Neural cell (in vitro differentiated cells): Measurements from ENCODE around the gene MKNK1. TPM values are rescaled to one million over a fixed set of nuclear protein-coding genes. Genes with fewer than 3 reads are reported as not detected.

ENCODE experiments used
- H2AFZ ChIP-seq: fragments of 200-600, 300-800 bp; sonication (generic), shearing (Covaris generic); 2 replicates; pipeline ENCODE4 v1.6.0; 2014; ENCODE audit warnings: low read depth, mild to moderate bottlenecking, antibody characterized with exemption, low read length, moderate library complexity
- H3F3A ChIP-seq: fragments of 200-600 bp; shearing (Covaris generic); 2 replicates; pipeline ENCODE4 v1.6.1; 2016; ENCODE audit warnings: mild to moderate bottlenecking, moderate library complexity, mixed read lengths, antibody characterized with exemption, low read length; ENCODE audit not compliant: insufficient read depth, poor library complexity, severe bottlenecking
- H3K27ac ChIP-seq: fragments of 200-600, 300-800 bp; sonication (generic), shearing (Covaris generic); 2 replicates; pipeline ENCODE4 v1.5.1; 2014; ENCODE audit warnings: mild to moderate bottlenecking, low read length, moderate library complexity
- H3K27me3 ChIP-seq: fragments of 300-800, 200-600 bp; sonication (generic), shearing (Covaris generic); 2 replicates; pipeline ENCODE4 v1.6.0; 2014; ENCODE audit warnings: mild to moderate bottlenecking, low read depth, low read length, moderate library complexity; ENCODE audit not compliant: insufficient read depth
- H3K36me3 ChIP-seq: fragments of 300-800, 200-600 bp; sonication (generic), shearing (Covaris generic); 2 replicates; pipeline ENCODE4 v1.5.1; 2014; ENCODE audit warnings: mild to moderate bottlenecking, antibody characterized with exemption, low read length, moderate library complexity; ENCODE audit not compliant: insufficient read depth
- H3K4me2 ChIP-seq: fragments of 300-800, 200-600 bp; sonication (generic), shearing (Covaris generic); 2 replicates; pipeline ENCODE4 v1.6.0; 2014; ENCODE audit warnings: mild to moderate bottlenecking, low read length
- H3K4me3 ChIP-seq: fragments of 300-800, 200-600 bp; sonication (generic), shearing (Covaris generic); 2 replicates; pipeline ENCODE4 v1.5.1; 2014; ENCODE audit warnings: mild to moderate bottlenecking, low read length, moderate library complexity
- H3K79me2 ChIP-seq: fragments of 200-600 bp; shearing (Covaris generic); replicated peaks from 2 replicates; pipeline ENCODE4 v1.6.0; 2014; ENCODE audit warnings: mild to moderate bottlenecking, low read length, moderate library complexity; ENCODE audit not compliant: insufficient read depth
- H3K9ac ChIP-seq: fragments of 300-800, 200-600 bp; sonication (generic), shearing (Covaris generic); 2 replicates; pipeline ENCODE4 v1.6.1; 2016; ENCODE audit warnings: mild to moderate bottlenecking, low read length, mixed read lengths
- H3K9me2 ChIP-seq: fragments of 200-600 bp; shearing (Covaris generic); 2 replicates; pipeline ENCODE4 v1.6.1; 2016; ENCODE audit warnings: mild to moderate bottlenecking, low read length, mixed read lengths; ENCODE audit not compliant: insufficient read depth
- H3K9me3 ChIP-seq: fragments of 200-600, 300-800 bp; sonication (generic), shearing (Covaris generic); 2 replicates; pipeline ENCODE4 v1.6.1; 2016; ENCODE audit warnings: mild to moderate bottlenecking, mixed run types, low read length, moderate library complexity, mixed read lengths
- H4K20me1 ChIP-seq: fragments of 200-600 bp; shearing (Covaris generic); 2 replicates; pipeline ENCODE4 v1.6.1; 2016; ENCODE audit warnings: mild to moderate bottlenecking, mixed run types; ENCODE audit not compliant: insufficient read depth
- EZH2 ChIP-seq: fragments of 200-600, 300-800 bp; shearing (Covaris generic), sonication (generic); IDR thresholded peaks from 2 replicates; pipeline ENCODE4 v1.6.1; 2014; ENCODE audit warnings: antibody characterized with exemption, low read length, borderline replicate concordance, mild to moderate bottlenecking; ENCODE audit not compliant: insufficient read depth, poor library complexity, severe bottlenecking
- MXI1 ChIP-seq: fragments of 450-650 bp; conservative IDR thresholded peaks from 2 replicates; pipeline ENCODE4 v1.6.1; 2014; ENCODE audit warnings: antibody characterized with exemption, mild to moderate bottlenecking; ENCODE audit not compliant: poor library complexity, severe bottlenecking
- POLR2AphosphoS5 ChIP-seq: IDR thresholded peaks from 2 replicates; pipeline ENCODE4 v1.6.1; 2012
- RAD21 ChIP-seq: fragments of 450-650 bp; conservative IDR thresholded peaks from 2 replicates; pipeline ENCODE4 v1.6.1; 2014; ENCODE audit warnings: antibody characterized with exemption, mild to moderate bottlenecking, moderate library complexity
- REST ChIP-seq: IDR thresholded peaks from 2 replicates; pipeline ENCODE4 v1.6.1; 2012; ENCODE audit warnings: borderline replicate concordance
- SMC3 ChIP-seq: fragments of 450-650 bp; conservative IDR thresholded peaks from 2 replicates; pipeline ENCODE4 v1.6.1; 2014; ENCODE audit warnings: antibody characterized with exemption, mild to moderate bottlenecking, moderate library complexity; ENCODE audit not compliant: poor library complexity
- TAF1 ChIP-seq: IDR thresholded peaks from 2 replicates; pipeline ENCODE4 v1.6.1; 2012; ENCODE audit warnings: low read depth
- polyA plus RNA-seq: library from polyadenylated mRNA; depleted of rRNA; stranded (reverse); fragments of >200 nt; gene quantifications from 2 replicates; pipeline ENCODE4 v1.2.3, GENCODE V29; 2014
- TF ChIP-seq, protein P1 (sequence below): fragments of 450-650 bp; IDR thresholded peaks from 2 replicates; pipeline ENCODE4 v1.5.1; 2014; ENCODE audit warnings: antibody characterized with exemption, mild to moderate bottlenecking, moderate library complexity; ENCODE audit not compliant: poor library complexity, severe bottlenecking

MKNK1 gene
- polyA plus RNA-seq, 1 donor from 2014 or later = 9.6 TPM

DNA sequence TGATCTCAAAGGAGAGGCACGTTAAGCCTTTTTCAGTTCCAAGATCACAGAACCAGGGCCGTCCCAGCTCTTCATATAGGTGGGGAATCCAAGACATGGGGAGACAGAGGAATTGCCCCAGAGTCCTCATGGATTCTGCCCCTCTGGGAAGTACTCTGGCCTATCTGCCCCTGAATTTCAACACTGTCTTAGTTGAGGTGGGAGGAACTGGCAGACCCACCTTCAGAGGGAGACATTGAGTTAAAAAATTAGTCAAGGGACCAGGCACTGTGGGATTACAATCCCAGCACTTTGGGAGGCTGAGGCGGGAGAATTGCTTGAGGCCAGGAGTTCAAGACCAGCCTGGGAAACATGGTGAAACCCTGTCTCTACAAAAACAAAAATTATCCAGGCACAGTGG is 50.6 kb downstream of the MKNK1 start:
- Histone ChIP-seq H2AFZ (no peak overlapping the region), H3K9ac (no peak overlapping the region), H4K20me1 (no peaks in the 10 kb centered on the region), H3K79me2 (no peaks in the 10 kb centered on the region), H3F3A (no peaks in the 10 kb centered on the region), H3K4me3 (no peak overlapping the region), H3K36me3 (no peaks in the 10 kb centered on the region), H3K27ac (no peak overlapping the region), H3K9me2 (no peaks in the 10 kb centered on the region), H3K4me2 (no peak overlapping the region), H3K9me3 (no peaks in the 10 kb centered on the region), H3K27me3 (no peaks in the 10 kb centered on the region)
- TF ChIP-seq EZH2 = no peak

DNA sequence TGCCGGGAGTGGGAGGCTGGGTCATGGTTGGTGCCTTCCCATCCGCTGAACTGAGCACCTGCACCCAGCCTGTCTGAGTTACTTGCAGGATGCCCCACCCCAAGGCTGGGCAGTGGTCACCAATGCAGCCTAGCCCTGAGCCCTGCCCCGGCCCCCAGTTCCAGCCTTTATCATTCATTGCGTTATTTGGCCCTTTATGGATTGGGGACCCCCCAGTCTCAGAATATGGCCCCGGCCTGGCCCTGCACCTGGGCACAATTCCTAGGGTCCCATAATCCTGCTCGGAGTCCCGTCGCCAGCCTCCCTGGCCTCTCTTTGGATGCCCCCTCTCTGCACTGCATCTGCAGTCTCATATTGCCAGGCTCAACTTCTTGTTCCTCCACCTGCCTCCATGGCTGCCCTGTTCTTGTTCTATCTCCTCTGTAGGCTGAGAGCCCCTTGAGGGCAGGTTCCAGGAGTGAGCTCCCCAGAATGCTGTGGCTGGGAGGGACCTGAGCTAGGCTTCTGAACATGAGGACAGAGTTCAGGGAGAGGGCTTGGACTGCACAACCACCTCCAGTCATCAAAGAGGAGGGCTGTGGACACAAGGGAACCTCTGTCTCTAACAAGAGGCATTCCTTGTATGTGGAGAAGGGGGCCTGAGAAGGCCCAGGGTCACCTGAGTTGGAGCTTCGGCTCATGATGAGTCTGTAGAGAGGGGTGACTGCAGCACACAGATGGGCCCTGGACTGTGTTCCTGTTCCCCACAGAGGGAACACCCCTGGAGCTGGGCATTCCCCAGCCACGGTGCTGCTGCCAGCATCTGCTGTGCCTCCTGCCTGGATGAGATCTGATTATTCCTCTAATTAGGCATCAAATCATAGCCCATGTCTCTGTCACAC is 51.5 kb downstream of the MKNK1 start:
- Histone ChIP-seq H2AFZ (no peak overlapping the region), H3K4me2 (no peak overlapping the region), H3K36me3 (no peaks in the 10 kb centered on the region), H3K27ac (no peak overlapping the region), H3F3A (no peaks in the 10 kb centered on the region), H3K9ac (no peak overlapping the region), H3K9me2 (no peaks in the 10 kb centered on the region), H4K20me1 (no peaks in the 10 kb centered on the region), H3K4me3 (no peak overlapping the region), H3K27me3 (no peaks in the 10 kb centered on the region), H3K79me2 (no peaks in the 10 kb centered on the region), H3K9me3 (no peaks in the 10 kb centered on the region)
- TF ChIP-seq EZH2 = no peak
- TF ChIP-seq, protein P1, sequence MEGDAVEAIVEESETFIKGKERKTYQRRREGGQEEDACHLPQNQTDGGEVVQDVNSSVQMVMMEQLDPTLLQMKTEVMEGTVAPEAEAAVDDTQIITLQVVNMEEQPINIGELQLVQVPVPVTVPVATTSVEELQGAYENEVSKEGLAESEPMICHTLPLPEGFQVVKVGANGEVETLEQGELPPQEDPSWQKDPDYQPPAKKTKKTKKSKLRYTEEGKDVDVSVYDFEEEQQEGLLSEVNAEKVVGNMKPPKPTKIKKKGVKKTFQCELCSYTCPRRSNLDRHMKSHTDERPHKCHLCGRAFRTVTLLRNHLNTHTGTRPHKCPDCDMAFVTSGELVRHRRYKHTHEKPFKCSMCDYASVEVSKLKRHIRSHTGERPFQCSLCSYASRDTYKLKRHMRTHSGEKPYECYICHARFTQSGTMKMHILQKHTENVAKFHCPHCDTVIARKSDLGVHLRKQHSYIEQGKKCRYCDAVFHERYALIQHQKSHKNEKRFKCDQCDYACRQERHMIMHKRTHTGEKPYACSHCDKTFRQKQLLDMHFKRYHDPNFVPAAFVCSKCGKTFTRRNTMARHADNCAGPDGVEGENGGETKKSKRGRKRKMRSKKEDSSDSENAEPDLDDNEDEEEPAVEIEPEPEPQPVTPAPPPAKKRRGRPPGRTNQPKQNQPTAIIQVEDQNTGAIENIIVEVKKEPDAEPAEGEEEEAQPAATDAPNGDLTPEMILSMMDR = no peak
- TF ChIP-seq MXI1 = no peak
- TF ChIP-seq POLR2AphosphoS5 = no peak
- no peak for TF ChIP-seq RAD21
- TF ChIP-seq TAF1 = no peak

DNA sequence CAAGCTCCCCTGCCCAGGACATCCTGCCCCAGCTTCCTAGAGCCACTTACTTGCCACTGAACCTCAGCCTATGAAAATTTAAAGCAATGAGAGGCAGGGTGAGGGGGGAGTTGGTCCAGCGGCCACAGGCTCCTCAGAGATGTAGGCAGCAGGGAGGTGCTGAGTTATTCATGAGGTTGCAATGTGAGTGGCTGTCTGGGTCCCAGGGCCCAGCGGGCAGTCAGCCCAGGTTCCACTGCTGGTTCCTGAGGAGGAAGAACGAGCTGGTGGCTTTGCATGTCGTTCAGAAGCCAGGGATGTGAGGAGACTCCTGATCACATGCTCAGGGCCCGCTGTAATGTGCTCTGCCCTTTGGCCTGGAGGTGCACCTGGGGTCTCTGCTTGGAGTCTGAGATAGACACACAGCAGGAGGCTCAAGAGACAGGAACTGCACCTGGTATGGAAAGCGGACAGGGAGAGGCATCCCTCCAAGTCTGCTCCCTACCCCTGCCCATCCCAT is 52.4 kb downstream of the MKNK1 start, which contains the start of gene KNCN:
KNCN (minus strand) TSS at position 51 of the 499 bp plus-strand sequence. CDS start 432 bp downstream, outside the sequence.
- no peak within 1 kb of the TSS for H2AFZ ChIP-seq
- no peaks in the 10 kb centered on the region for H3K79me2 ChIP-seq
- H3K9ac ChIP-seq = peak within 1 kb of the TSS; percentile 82
- no peaks in the 10 kb centered on the region for H3K36me3 ChIP-seq
- H3F3A ChIP-seq = no peaks in the 10 kb centered on the region
- H3K9me2 ChIP-seq = no peaks in the 10 kb centered on the region
- H3K4me2 ChIP-seq = peak within 1 kb of the TSS; percentile 79
- peak within 1 kb of the TSS; percentile 61 for H3K4me3 ChIP-seq
- TF ChIP-seq REST (no peak), SMC3 (no peak), TAF1 (no peak), MXI1 (no peak)
- TF ChIP-seq, protein P1 = no peak
- H3K27me3 ChIP-seq = peaks cover 4% of the 10 kb centered on the region
- H3K9me3 ChIP-seq = no peaks in the 10 kb centered on the region
- H3K27ac ChIP-seq = peak within 1 kb of the TSS; percentile 97
- H4K20me1 ChIP-seq = no peaks in the 10 kb centered on the region
